HT1080 (cell line): Measurements from ENCODE around the gene CDH18. TPM values are rescaled to one million over a fixed set of nuclear protein-coding genes. Genes with fewer than 3 reads are reported as not detected.
"Not testable (repeated sequence)": the region's sequence is repeated elsewhere in the genome, so short reads cannot be mapped to it uniquely, and the experiment has no call there.

ENCODE experiments used
- DNase-seq: peaks from one replicate; pipeline ENCODE4 v3.0.0-alpha.2; 2015; ENCODE audit warnings: low read depth
- total RNA-seq: library from RNA; depleted of rRNA; stranded (reverse); fragments of >200 nt; shearing (Covaris generic); gene quantifications from 2 replicates; pipeline ENCODE4 v1.2.3, GENCODE V29; 2014

CDH18 gene
- total RNA-seq, 1 experiment from 2014 or later, result 0.31 TPM

GRCh38 chr5:19862711-19863110 lies 125.3 kb downstream of the CDH18 start:
- DNase-seq, result no peak

- no peak for DNase-seq
Measured at GRCh38 chr5:19859020-19859419, 129.0 kb downstream of the CDH18 start.

- DNase-seq, result no peak
Measured at GRCh38 chr5:19855931-19856330, 132.1 kb downstream of the CDH18 start.

GRCh38 chr5:19855453-19855852 lies 132.5 kb downstream of the CDH18 start:
- no peak for DNase-seq

- peak; percentile 53 for DNase-seq
Measured at GRCh38 chr5:19855031-19855430, 133.0 kb downstream of the CDH18 start.

GRCh38 chr5:19853616-19854240 lies 134.3 kb downstream of the CDH18 start:
- peak; percentile 53 for DNase-seq

GRCh38 chr5:19837536-19838174 lies 150.3 kb downstream of the CDH18 start:
- peak; percentile 40 for DNase-seq

GRCh38 chr5:19835442-19835841 lies 152.6 kb downstream of the CDH18 start:
- no peak for DNase-seq

- DNase-seq, result not testable (repeated sequence)
Measured at GRCh38 chr5:19812720-19813119, 175.3 kb downstream of the CDH18 start.

GRCh38 chr5:19806756-19807155 lies 181.2 kb downstream of the CDH18 start:
- no peak for DNase-seq

- DNase-seq, result no peak
Measured at GRCh38 chr5:19802686-19803085, 185.3 kb downstream of the CDH18 start.

GRCh38 chr5:19795218-19795617 lies 192.8 kb downstream of the CDH18 start:
- DNase-seq, result peak; percentile 36

- DNase-seq, result no peak
Measured at GRCh38 chr5:19790829-19791466, 197.1 kb downstream of the CDH18 start.

- DNase-seq, result no peak
Measured at GRCh38 chr5:19782566-19782965, 205.4 kb downstream of the CDH18 start.

GRCh38 chr5:19777363-19777762 lies 210.6 kb downstream of the CDH18 start:
- no peak for DNase-seq

GRCh38 chr5:19776886-19777285 lies 211.1 kb downstream of the CDH18 start:
- not testable (repeated sequence) for DNase-seq

- peak; percentile 14 for DNase-seq
Measured at GRCh38 chr5:19771174-19771835, 216.7 kb downstream of the CDH18 start.

GRCh38 chr5:19770396-19770795 lies 217.6 kb downstream of the CDH18 start:
- no peak for DNase-seq

GRCh38 chr5:19767987-19768386 lies 220.0 kb downstream of the CDH18 start:
- DNase-seq, result no peak

- DNase-seq, result no peak
Measured at GRCh38 chr5:19753579-19753978, 234.4 kb downstream of the CDH18 start.

GRCh38 chr5:19751326-19751725 lies 236.7 kb downstream of the CDH18 start:
- DNase-seq, result no peak

GRCh38 chr5:19745247-19745646 lies 242.8 kb downstream of the CDH18 start:
- DNase-seq, result no peak
